HEK293T (cell line): Measurements from ENCODE around the gene FHL3.

Source experiments
- CTBP1 ChIP-seq: fragments of 450-650 bp; IDR thresholded peaks from 2 replicates; pipeline ENCODE4 v1.6.1; 2016; ENCODE audit warnings: borderline replicate concordance
- ELF4 ChIP-seq: fragments of 450-650 bp; IDR thresholded peaks from 2 replicates; pipeline ENCODE4 v1.6.1; 2017; ENCODE audit warnings: antibody characterized with exemption
- FOXA1 ChIP-seq: fragments of 450-650 bp; IDR thresholded peaks from 2 replicates; pipeline ENCODE4 v1.6.1; 2016; ENCODE audit warnings: mild to moderate bottlenecking
- FOXK2 ChIP-seq: fragments of 450-650 bp; IDR thresholded peaks from 2 replicates; pipeline ENCODE4 v1.6.1; 2016; ENCODE audit warnings: mild to moderate bottlenecking
- FOXM1 ChIP-seq: fragments of 450-650 bp; IDR thresholded peaks from 2 replicates; pipeline ENCODE4 v1.6.1; 2017; ENCODE audit warnings: mild to moderate bottlenecking, borderline replicate concordance
- LEF1 ChIP-seq: fragments of 450-650 bp; IDR thresholded peaks from 2 replicates; pipeline ENCODE4 v1.6.1; 2017; ENCODE audit warnings: mild to moderate bottlenecking, borderline replicate concordance
- PKNOX1 ChIP-seq: fragments of 450-650 bp; IDR thresholded peaks from 2 replicates; pipeline ENCODE4 v1.6.1; 2016
- SP1 ChIP-seq: fragments of 450-650 bp; IDR thresholded peaks from 2 replicates; pipeline ENCODE4 v1.6.1; 2017
- SUZ12 ChIP-seq: fragments of 450-650 bp; IDR thresholded peaks from 2 replicates; pipeline ENCODE4 v1.6.1; 2016; ENCODE audit warnings: mild to moderate bottlenecking
- TARDBP ChIP-seq: fragments of 450-650 bp; IDR thresholded peaks from 2 replicates; pipeline ENCODE4 v1.6.1; 2016
- ZNF384 ChIP-seq: fragments of 450-650 bp; IDR thresholded peaks from 2 replicates; pipeline ENCODE4 v1.6.1; 2016

GRCh38 chr1:37948841-37949240 lies 56.5 kb downstream of the FHL3 start:
- TF ChIP-seq PKNOX1: no peak
- no peak for TF ChIP-seq SP1
- TF ChIP-seq FOXM1: no peak
- TF ChIP-seq SUZ12: no peak
- no peak for TF ChIP-seq LEF1
- TF ChIP-seq ELF4: no peak
- no peak for TF ChIP-seq ZNF384
- TF ChIP-seq FOXK2: no peak
- no peak for TF ChIP-seq FOXA1
- no peak for TF ChIP-seq TARDBP
- no peak for TF ChIP-seq CTBP1
